DMS 273 (cell line): ENCODE data around the gene FOXO1.
"Not testable (repeated sequence)": the region's sequence is repeated elsewhere in the genome, so short reads cannot be mapped to it uniquely, and the experiment has no call there.

ENCODE experiments used
- DNase-seq: peaks from one replicate; lab custom pipeline; 2025; ENCODE audit not compliant: unreplicated experiment; lab: John Stamatoyannopoulos, UW

FOXO1 gene

GRCh38 chr13:40666045-40666932, at the start of gene FOXO1:
Gene FOXO1 (minus strand): TSS chr13:40666641. CDS start chr13:40666212, 429 bp downstream.
- peak; percentile 92 for DNase-seq

- DNase-seq, result not testable (repeated sequence)
Measured at GRCh38 chr13:40714433-40714832, 48.0 kb upstream of the FOXO1 start.

- no peak for DNase-seq
Measured at GRCh38 chr13:40706439-40706838, 40.0 kb upstream of the FOXO1 start.

GRCh38 chr13:40697711-40698110, 31.3 kb upstream of the FOXO1 start:
- no peak for DNase-seq

- DNase-seq, result no peak
Measured at GRCh38 chr13:40694426-40694825, 28.0 kb upstream of the FOXO1 start.

- peak; percentile 67 for DNase-seq
Measured at GRCh38 chr13:40692946-40693345, 26.5 kb upstream of the FOXO1 start.

- no peak for DNase-seq
Measured at GRCh38 chr13:40688781-40689180, 22.3 kb upstream of the FOXO1 start.

- peak; percentile 65 for DNase-seq
Measured at GRCh38 chr13:40682449-40683240, 16.2 kb upstream of the FOXO1 start.

- peak; percentile 64 for DNase-seq
Measured at GRCh38 chr13:40681341-40682146, 15.1 kb upstream of the FOXO1 start.

GRCh38 chr13:40680659-40681323, 14.3 kb upstream of the FOXO1 start:
- no peak for DNase-seq

- no peak for DNase-seq
Measured at GRCh38 chr13:40679480-40679985, 13.1 kb upstream of the FOXO1 start.

- DNase-seq, result no peak
Measured at GRCh38 chr13:40677064-40677463, 10.6 kb upstream of the FOXO1 start.

GRCh38 chr13:40676007-40676406, 9.6 kb upstream of the FOXO1 start:
- DNase-seq, result no peak

GRCh38 chr13:40673414-40673813, 7.0 kb upstream of the FOXO1 start:
- DNase-seq, result no peak

GRCh38 chr13:40672765-40673397, 6.4 kb upstream of the FOXO1 start:
- peak; percentile 49 for DNase-seq

- peak; percentile 91 for DNase-seq
Measured at GRCh38 chr13:40671956-40672764, 5.7 kb upstream of the FOXO1 start.

GRCh38 chr13:40670307-40670706, 3.9 kb upstream of the FOXO1 start:
- no peak for DNase-seq

- no peak for DNase-seq
Measured at GRCh38 chr13:40668335-40668734, 1.9 kb upstream of the FOXO1 start.

- DNase-seq, result no peak
Measured at GRCh38 chr13:40667622-40667978, 1.2 kb upstream of the FOXO1 start.
